Endothelial cell of umbilical vein (primary cell): ENCODE data around the gene MYOF. TPM values are rescaled to one million over a fixed set of nuclear protein-coding genes. Genes with fewer than 3 reads are reported as not detected.

Experiments
- BruUV-seq: library from RNA; stranded (reverse); fragments of 400-500 nt; replicated peaks from 2 replicates; lab custom pipeline; 2021; lab: Mats Ljungman, UMichigan
- CTCF ChIA-PET: fragments of 300-600, 350-600 bp; sonication (Branson Sonifier 250); formaldehyde crosslinking; loops from one replicate; lab custom pipeline; 2021; ENCODE audit warnings: antibody characterized with exemption, inconsistent platforms; lab: Charles Lee
- POLR2A ChIA-PET: fragments of 300-600, 350-600 bp; sonication (Branson Sonifier 250); formaldehyde crosslinking; loops from one replicate; lab custom pipeline; 2021; ENCODE audit warnings: antibody characterized with exemption, inconsistent platforms; lab: Charles Lee
- DNase-seq: peaks from one replicate; pipeline ENCODE4 v3.0.0-alpha.2; 2011; ENCODE audit warnings: low read depth, low spot score
- FAIRE-seq: peaks from 2 replicates; lab custom pipeline; 2011; peaks lifted over from hg19 to GRCh38; lab: Jason Lieb, UNC
- H2AFZ ChIP-seq: 2 replicates; pipeline ENCODE4 v1.6.0; 2012; ENCODE audit warnings: low read depth, low read length, control low read depth, inconsistent platforms
- H3K27ac ChIP-seq: 2 replicates; pipeline ENCODE4 v1.5.1; 2011; ENCODE audit warnings: low read depth, mild to moderate bottlenecking, control low read depth, low read length, moderate library complexity; ENCODE audit not compliant: insufficient read depth
- H3K27me3 ChIP-seq, 2 experiments: 2 replicates each; pipeline versions ENCODE4 v1.6.0 to v1.6.1; 2011; ENCODE audit warnings: low read length in 2 of 2, mixed read lengths in 1 of 2; ENCODE audit not compliant: control insufficient read depth in 2 of 2, insufficient read depth in 2 of 2
- H3K36me3 ChIP-seq, 2 experiments: 2 replicates in 1 of 2; 3 replicates in 1 of 2; pipeline ENCODE4 v1.5.1; 2011; ENCODE audit warnings: low read length in 2 of 2, mild to moderate bottlenecking in 1 of 2, moderate library complexity in 1 of 2; ENCODE audit not compliant: control insufficient read depth in 2 of 2, insufficient read depth in 2 of 2; ENCODE audit errors: extremely low read depth in 1 of 2
- H3K4me1 ChIP-seq: 3 replicates; pipeline ENCODE4 v1.5.1; 2011; ENCODE audit warnings: mild to moderate bottlenecking, low read length; ENCODE audit not compliant: control insufficient read depth, insufficient read depth; ENCODE audit errors: extremely low read depth
- H3K4me2 ChIP-seq: 2 replicates; pipeline ENCODE4 v1.6.1; 2011; ENCODE audit warnings: low read length, control low read depth, mixed read lengths; ENCODE audit not compliant: insufficient read depth
- H3K4me3 ChIP-seq, 3 experiments: fragments of 200-600 bp in 1 of 3; sonication (generic), shearing (Covaris generic) in 1 of 3; replicated peaks in 1 of 3; 2 replicates each; pipeline ENCODE4 v1.5.1; 2011 to 2016; ENCODE audit warnings: control low read depth in 3 of 3, low read length in 3 of 3, mild to moderate bottlenecking in 2 of 3, inconsistent platforms in 1 of 3, low read depth in 1 of 3, moderate library complexity in 1 of 3; ENCODE audit not compliant: insufficient read depth in 1 of 3
- H3K79me2 ChIP-seq: 2 replicates; pipeline ENCODE4 v1.6.0; 2012; ENCODE audit warnings: low read length, inconsistent platforms; ENCODE audit not compliant: control insufficient read depth, insufficient read depth
- H3K9ac ChIP-seq: replicated peaks from 2 replicates; pipeline ENCODE3; 2011; ENCODE audit warnings: low read length, control low read depth; ENCODE audit not compliant: insufficient read depth; ENCODE audit errors: extremely low read depth
- H3K9me1 ChIP-seq: replicated peaks from 3 replicates; pipeline ENCODE4 v1.6.0; 2011; ENCODE audit warnings: mild to moderate bottlenecking, low read length; ENCODE audit not compliant: control insufficient read depth, insufficient read depth; ENCODE audit errors: extremely low read depth
- H3K9me3 ChIP-seq: replicated peaks from 2 replicates; pipeline ENCODE4 v1.5.1; 2012; ENCODE audit warnings: low read length, inconsistent platforms; ENCODE audit not compliant: control insufficient read depth, insufficient read depth
- H4K20me1 ChIP-seq: replicated peaks from 2 replicates; pipeline ENCODE3; 2011; ENCODE audit warnings: mild to moderate bottlenecking, low read length; ENCODE audit not compliant: control insufficient read depth, insufficient read depth; ENCODE audit errors: extremely low read depth
- CTCF ChIP-seq, 2 donors: IDR thresholded peaks; 1 replicate in 1 of 2; 2 replicates in 1 of 2; pipeline ENCODE4 v1.5.1; 2011; ENCODE audit warnings: low read length in 2 of 2, mild to moderate bottlenecking in 2 of 2, moderate library complexity in 2 of 2, control low read depth in 1 of 2, inconsistent platforms in 1 of 2, low read depth in 1 of 2; ENCODE audit not compliant: insufficient read depth in 1 of 2; ENCODE audit errors: extremely low read depth in 1 of 2
- EZH2 ChIP-seq: IDR thresholded peaks from 2 replicates; pipeline ENCODE4 v1.6.1; 2012; ENCODE audit warnings: borderline replicate concordance, low read depth, mild to moderate bottlenecking, moderate library complexity, low read length, inconsistent platforms; ENCODE audit not compliant: severe bottlenecking
- FOS ChIP-seq: IDR thresholded peaks from 2 replicates; pipeline ENCODE4 v1.6.1; 2011; ENCODE audit warnings: mild to moderate bottlenecking, low read length, moderate library complexity, borderline replicate concordance; ENCODE audit not compliant: insufficient read depth
- GATA2 ChIP-seq: IDR thresholded peaks from 2 replicates; pipeline ENCODE4 v1.7.0; 2011; ENCODE audit warnings: low read depth, mild to moderate bottlenecking, moderate library complexity, mixed read lengths, low read length; ENCODE audit not compliant: insufficient read length, insufficient read depth
- JUN ChIP-seq: IDR thresholded peaks from 2 replicates; pipeline ENCODE4 v1.6.1; 2011; ENCODE audit warnings: borderline replicate concordance, low read depth; ENCODE audit not compliant: insufficient read length, insufficient read depth
- MYC ChIP-seq: IDR thresholded peaks from one replicate; pipeline ENCODE4 v1.6.1; 2011; ENCODE audit warnings: mild to moderate bottlenecking, low read depth, low read length
- POLR2A ChIP-seq: IDR thresholded peaks from 2 replicates; pipeline ENCODE4 v1.6.1; 2012; ENCODE audit warnings: low read depth, mild to moderate bottlenecking, control low read depth, low read length
- POLR2AphosphoS5 ChIP-seq: IDR thresholded peaks from 2 replicates; pipeline ENCODE4 v1.6.1; 2012; ENCODE audit warnings: low read depth, mild to moderate bottlenecking, control low read depth, low read length, moderate library complexity; ENCODE audit not compliant: insufficient read depth
- dilution Hi-C: fragments of 300-500 bp; cut with MboI; formaldehyde crosslinking; loops from one replicate; pipeline ENCODE4 v1.15.0; 2019; ENCODE audit warnings: low sequenced_read_pairs; ENCODE audit not compliant: extremely low pct_ligation_motif_present
- intact Hi-C: fragments of 100-400 bp; cut with micrococcal nuclease; formaldehyde crosslinking; loops from one replicate; pipeline ENCODE4 v1.10.0; 2022
- polyA plus RNA-seq, 4 experiments: library from polyadenylated mRNA; depleted of rRNA in 3 of 4; stranded (reverse) in 3 of 4; unstranded in 1 of 4; fragments of >200 nt; gene quantifications; 2 replicates each; pipeline versions ENCODE4 v1.2.1 to v1.2.3, GENCODE V29; 2011 to 2012; ENCODE audit warnings: missing spikeins in 1 of 4
- total RNA-seq: library from RNA; stranded (reverse); gene quantifications from 2 replicates; pipeline ENCODE4 v1.2.3, GENCODE V29; 2021
- TF ChIP-seq, protein P1 (sequence below): IDR thresholded peaks from 2 replicates; pipeline ENCODE4 v1.6.1; 2011; ENCODE audit not compliant: insufficient read depth, insufficient read length

Gene MYOF
- total and polyA plus RNA-seq, 2 donors (not counting 3 experiments of a cell fraction or from before 2014, with no cell fraction given): 98.4 to 379 TPM

DNA sequence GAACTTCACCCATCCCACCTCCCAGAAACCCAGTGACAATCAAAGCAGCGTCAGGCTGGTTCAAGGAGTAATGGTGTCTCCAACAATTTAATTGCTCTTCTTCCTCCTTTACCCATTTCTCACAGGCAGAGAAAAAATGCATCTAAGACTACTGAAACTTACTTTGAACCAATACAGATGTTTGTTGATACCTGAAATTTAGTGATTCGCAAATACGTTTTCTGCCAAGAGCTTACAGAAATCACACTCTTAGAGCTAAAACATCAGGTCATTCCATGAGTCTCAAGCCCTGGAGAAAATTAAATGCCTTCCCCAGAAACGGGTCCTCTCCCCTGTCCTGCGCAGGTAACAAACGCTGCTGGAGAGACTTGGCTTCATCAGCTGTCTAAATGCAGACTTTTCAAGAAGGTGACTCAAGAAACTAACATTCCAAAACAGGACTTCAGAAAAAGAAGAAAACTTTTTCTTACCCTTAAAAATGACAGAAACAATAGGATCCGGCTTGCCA is 443 bp downstream of the MYOF start:
- Histone ChIP-seq H3K27ac (peak overlapping the region; percentile 89), H3K4me2 (peak overlapping the region; percentile 90), H2AFZ (no peak overlapping the region), H3K4me1 (peaks cover 25% of the 10 kb centered on the region), H3K9me3 (no peaks in the 10 kb centered on the region), H3K36me3 (no peaks in the 10 kb centered on the region), H3K4me3 (peak overlapping the region; percentile 57 to 99 (median 72)), H3K79me2 (peaks cover 51% of the 10 kb centered on the region), H3K27me3 (no peaks in the 10 kb centered on the region), H3K9me1 (no peaks in the 10 kb centered on the region), H4K20me1 (no peaks in the 10 kb centered on the region), H3K9ac (peak overlapping the region; percentile 91)
- intact Hi-C loops: loop anchor here (1.0 kb wide), 6 partner anchors 18 to 105 kb away; no protein-coding TSS in a partner anchor
- POLR2A ChIA-PET: interaction anchor here (0.7 to 2.2 kb wide), 7 partner anchors 10 to 105 kb away, joined by 3 to 12 read pairs (median 7); no protein-coding TSS in a partner anchor
- dilution Hi-C loops: no loop called here
- CTCF ChIA-PET: interaction anchor here (0.7 to 12.7 kb wide), 36 partner anchors 8 to 199 kb away, joined by 3 to 451 read pairs (median 12); partner anchors contain the start of gene CEP55
- FAIRE-seq (no peak), DNase-seq (no peak)
- TF ChIP-seq POLR2A (no peak), FOS (no peak), MYC (no peak), CTCF (IDR thresholded peaks at IDR 0.05; ENCODE audit: extremely low read depth in 1 of 2, insufficient read depth in 1 of 2, low read depth in 1 of 2, low read length in 2 of 2) (no peak), GATA2 (no peak), POLR2AphosphoS5 (no peak), JUN (no peak), EZH2 (no peak)
- TF ChIP-seq, protein P1, sequence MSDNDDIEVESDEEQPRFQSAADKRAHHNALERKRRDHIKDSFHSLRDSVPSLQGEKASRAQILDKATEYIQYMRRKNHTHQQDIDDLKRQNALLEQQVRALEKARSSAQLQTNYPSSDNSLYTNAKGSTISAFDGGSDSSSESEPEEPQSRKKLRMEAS: no peak
- TSS peak; percentile 66 for BruUV-seq
